OCI-LY3 (cell line): ENCODE data around the gene BACE1-AS.

Source experiments
- CTCF ChIP-seq: fragments of 200-600, 300-600 bp; sonication (generic); IDR thresholded peaks from 2 replicates; pipeline ENCODE4 v1.5.1; 2014; ENCODE audit warnings: antibody characterized with exemption, low read length, low read depth
- EZH2phosphoT487 ChIP-seq: fragments of 200-600 bp; shearing (Covaris generic); IDR thresholded peaks from 2 replicates; pipeline ENCODE4 v1.6.1; 2018; ENCODE audit warnings: antibody characterized with exemption, mixed run types, low read depth

- TF ChIP-seq CTCF = no peak
- no peak for TF ChIP-seq EZH2phosphoT487
Measured at GRCh38 chr11:117286588-117286987, 4.6 kb upstream of the BACE1-AS start.
